Chondrocyte (in vitro differentiated cells): ENCODE results near the gene VGLL2. TPM values are rescaled to one million over a fixed set of nuclear protein-coding genes. Genes with fewer than 3 reads are reported as not detected.
A peak's percentile ranks its signal among the peaks of the same experiment; 100 is the strongest.

Experiments used
- DNase-seq: peaks from one replicate; pipeline ENCODE4 v3.0.0; 2021; ENCODE audit warnings: mixed read lengths, low spot score
- H3K27ac Mint-ChIP-seq: one replicate; pipeline ENCODE4 v1.8.0; 2021; ENCODE audit warnings: mild to moderate bottlenecking, moderate library complexity, mixed read lengths; ENCODE audit not compliant: unreplicated experiment
- H3K27me3 Mint-ChIP-seq: 2 replicates; pipeline ENCODE4 v1.8.0; 2021; ENCODE audit warnings: low read depth, mixed read lengths
- H3K36me3 Mint-ChIP-seq: 2 replicates; pipeline ENCODE4 v1.8.0; 2021; ENCODE audit warnings: low read depth, mixed read lengths
- H3K4me1 Mint-ChIP-seq: 2 replicates; pipeline ENCODE4 v1.8.0; 2021; ENCODE audit warnings: low read depth, mild to moderate bottlenecking, mixed read lengths
- H3K4me3 Mint-ChIP-seq: one replicate; pipeline ENCODE4 v1.8.0; 2021; ENCODE audit warnings: mild to moderate bottlenecking, moderate library complexity, mixed read lengths; ENCODE audit not compliant: unreplicated experiment
- H3K9me3 Mint-ChIP-seq: 2 replicates; pipeline ENCODE4 v1.8.0; 2021; ENCODE audit warnings: low read depth, mixed read lengths
- total RNA-seq: library from RNA; stranded (reverse); gene quantifications from 3 replicates; pipeline ENCODE4 v1.2.1, GENCODE V29; 2021
- TF ChIP-seq, protein P1 (sequence below): fragments of 200-600 bp; sonication (generic); IDR thresholded peaks from 2 replicates; pipeline ENCODE4 v1.5.0; 2021; ENCODE audit warnings: antibody characterized with exemption, mild to moderate bottlenecking, moderate library complexity

The VGLL2 gene
- total RNA-seq, 1 donor from 2014 or later, result not detected

- Mint-ChIP-seq H3K36me3 (no peaks in the 10 kb centered on the region), H3K4me1 (no peaks in the 10 kb centered on the region), H3K27ac (no peak overlapping the region), H3K4me3 (no peak overlapping the region), H3K9me3 (peaks cover 3% of the 10 kb centered on the region), H3K27me3 (peaks cover 22% of the 10 kb centered on the region)
- TF ChIP-seq, protein P1, sequence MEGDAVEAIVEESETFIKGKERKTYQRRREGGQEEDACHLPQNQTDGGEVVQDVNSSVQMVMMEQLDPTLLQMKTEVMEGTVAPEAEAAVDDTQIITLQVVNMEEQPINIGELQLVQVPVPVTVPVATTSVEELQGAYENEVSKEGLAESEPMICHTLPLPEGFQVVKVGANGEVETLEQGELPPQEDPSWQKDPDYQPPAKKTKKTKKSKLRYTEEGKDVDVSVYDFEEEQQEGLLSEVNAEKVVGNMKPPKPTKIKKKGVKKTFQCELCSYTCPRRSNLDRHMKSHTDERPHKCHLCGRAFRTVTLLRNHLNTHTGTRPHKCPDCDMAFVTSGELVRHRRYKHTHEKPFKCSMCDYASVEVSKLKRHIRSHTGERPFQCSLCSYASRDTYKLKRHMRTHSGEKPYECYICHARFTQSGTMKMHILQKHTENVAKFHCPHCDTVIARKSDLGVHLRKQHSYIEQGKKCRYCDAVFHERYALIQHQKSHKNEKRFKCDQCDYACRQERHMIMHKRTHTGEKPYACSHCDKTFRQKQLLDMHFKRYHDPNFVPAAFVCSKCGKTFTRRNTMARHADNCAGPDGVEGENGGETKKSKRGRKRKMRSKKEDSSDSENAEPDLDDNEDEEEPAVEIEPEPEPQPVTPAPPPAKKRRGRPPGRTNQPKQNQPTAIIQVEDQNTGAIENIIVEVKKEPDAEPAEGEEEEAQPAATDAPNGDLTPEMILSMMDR, result no peak
- no peak for DNase-seq
These were observed 11.6 kb upstream of the VGLL2 start for GRCh38 chr6:117253785-117254184.

GRCh38 chr6:117262799-117263198 lies 2.6 kb upstream of the VGLL2 start:
- TF ChIP-seq, protein P1, result no peak
- H3K27me3 Mint-ChIP-seq, result peaks cover 72% of the 10 kb centered on the region
- H3K36me3 Mint-ChIP-seq, result no peaks in the 10 kb centered on the region
- H3K27ac Mint-ChIP-seq, result no peak overlapping the region
- no peak overlapping the region for H3K4me3 Mint-ChIP-seq
- DNase-seq, result no peak
- peaks cover 13% of the 10 kb centered on the region for H3K4me1 Mint-ChIP-seq
- peaks cover 1% of the 10 kb centered on the region for H3K9me3 Mint-ChIP-seq

GRCh38 chr6:117263353-117263927 lies 1.9 kb upstream of the VGLL2 start:
- no peak overlapping the region for H3K4me3 Mint-ChIP-seq
- H3K27me3 Mint-ChIP-seq, result peaks cover 74% of the 10 kb centered on the region
- DNase-seq, result peak; percentile 82
- TF ChIP-seq, protein P1, result no peak
- no peaks in the 10 kb centered on the region for H3K9me3 Mint-ChIP-seq
- no peak overlapping the region for H3K27ac Mint-ChIP-seq
- peaks cover 13% of the 10 kb centered on the region for H3K4me1 Mint-ChIP-seq
- H3K36me3 Mint-ChIP-seq, result no peaks in the 10 kb centered on the region

GRCh38 chr6:117264369-117264691 lies 1.0 kb upstream of the VGLL2 start:
- Mint-ChIP-seq H3K4me1 (peaks cover 13% of the 10 kb centered on the region), H3K36me3 (peaks cover 3% of the 10 kb centered on the region)

GRCh38 chr6:117264692-117265409 lies 507 bp upstream of the VGLL2 start:
- Mint-ChIP-seq H3K9me3 (no peaks in the 10 kb centered on the region), H3K27ac (no peak overlapping the region), H3K4me1 (peaks cover 15% of the 10 kb centered on the region), H3K4me3 (peak overlapping the region; percentile 64), H3K36me3 (peaks cover 3% of the 10 kb centered on the region), H3K27me3 (peaks cover 82% of the 10 kb centered on the region)
- DNase-seq, result no peak
- TF ChIP-seq, protein P1, result no peak

More at GRCh38 chr6:117264369-117264691, 1.0 kb upstream of the VGLL2 start:
- Mint-ChIP-seq H3K4me3 (peak overlapping the region; percentile 64), H3K27me3 (peaks cover 79% of the 10 kb centered on the region), H3K9me3 (no peaks in the 10 kb centered on the region), H3K27ac (no peak overlapping the region)
- DNase-seq, result no peak
- TF ChIP-seq, protein P1, result no peak
